Naive thymus-derived CD4-positive, alpha-beta T cell (primary cell): ENCODE results near the gene BIRC6. TPM values are rescaled to one million over a fixed set of nuclear protein-coding genes. Genes with fewer than 3 reads are reported as not detected.

ENCODE experiments used
- ATAC-seq: fragments of 150-1000 bp; cut with Tn5 transposase; 2 replicates; pipeline ENCODE4 v1.10.0; 2021; ENCODE audit warnings: mild to moderate bottlenecking, moderate library complexity
- CTCF ChIA-PET: fragments of 350-600 bp; sonication (Branson Sonifier 250); formaldehyde crosslinking; loops from one replicate; lab custom pipeline; 2021; ENCODE audit warnings: antibody characterized with exemption; lab: Charles Lee
- POLR2A ChIA-PET: fragments of 350-600 bp; sonication (Branson Sonifier 250); formaldehyde crosslinking; loops from one replicate; lab custom pipeline; 2021; ENCODE audit warnings: antibody characterized with exemption, inconsistent platforms; lab: Charles Lee
- DNase-seq, 9 donors: peaks; one replicate each; pipeline versions ENCODE4 v3.0.0 to v3.0.0-alpha.2; 2020 to 2022; ENCODE audit warnings: mixed read lengths in 1 of 9
- H3K27ac ChIP-seq: one replicate; pipeline ENCODE4 v1.7.0; 2013; ENCODE audit warnings: mild to moderate bottlenecking, low read depth, low read length, moderate library complexity
- H3K27me3 ChIP-seq, 2 donors: one replicate each; pipeline ENCODE4 v1.7.0; 2013; ENCODE audit warnings: low read length in 2 of 2, mild to moderate bottlenecking in 2 of 2, moderate library complexity in 2 of 2; ENCODE audit not compliant: control insufficient read depth in 2 of 2, insufficient read depth in 2 of 2
- H3K36me3 ChIP-seq, 3 experiments: 1 replicate in 2 of 3; 2 replicates in 1 of 3; pipeline ENCODE4 v1.7.0; 2013; ENCODE audit warnings: low read length in 3 of 3, mild to moderate bottlenecking in 3 of 3, moderate library complexity in 1 of 3; ENCODE audit not compliant: insufficient read depth in 3 of 3, control insufficient read depth in 2 of 3
- H3K4me1 ChIP-seq, 2 donors: one replicate each; pipeline ENCODE4 v1.7.0; 2013; ENCODE audit warnings: low read length in 2 of 2, mild to moderate bottlenecking in 2 of 2, moderate library complexity in 1 of 2; ENCODE audit not compliant: control insufficient read depth in 2 of 2, insufficient read depth in 2 of 2
- H3K4me3 ChIP-seq: 2 replicates; pipeline ENCODE4 v1.7.0; 2013; ENCODE audit warnings: mild to moderate bottlenecking, low read length
- H3K9me3 ChIP-seq, 3 experiments: 1 replicate in 2 of 3; 2 replicates in 1 of 3; pipeline ENCODE4 v1.7.0; 2013; ENCODE audit warnings: low read length in 3 of 3; ENCODE audit not compliant: control insufficient read depth in 2 of 3
- H3K27ac Mint-ChIP-seq, 9 donors: one replicate each; pipeline ENCODE4 v1.8.0; 2020 to 2022; ENCODE audit warnings: mixed read lengths in 9 of 9, mild to moderate bottlenecking in 8 of 9, moderate library complexity in 5 of 9, inconsistent platforms in 2 of 9
- H3K27me3 Mint-ChIP-seq, 5 donors: one replicate each; pipeline ENCODE4 v1.8.0; 2021 to 2022; ENCODE audit warnings: mixed read lengths in 5 of 5, mild to moderate bottlenecking in 1 of 5
- H3K36me3 Mint-ChIP-seq, 5 donors: one replicate each; pipeline ENCODE4 v1.8.0; 2020 to 2022; ENCODE audit warnings: mixed read lengths in 5 of 5, mild to moderate bottlenecking in 3 of 5, inconsistent platforms in 1 of 5
- H3K4me1 Mint-ChIP-seq, 7 donors: one replicate each; pipeline ENCODE4 v1.8.0; 2020 to 2022; ENCODE audit warnings: mixed read lengths in 7 of 7, mild to moderate bottlenecking in 3 of 7, inconsistent platforms in 1 of 7
- H3K4me3 Mint-ChIP-seq, 10 donors: one replicate each; pipeline ENCODE4 v1.8.0; 2020 to 2022; ENCODE audit warnings: mild to moderate bottlenecking in 10 of 10, mixed read lengths in 10 of 10, moderate library complexity in 6 of 10, inconsistent platforms in 2 of 10
- H3K9me3 Mint-ChIP-seq, 11 donors: one replicate each; pipeline ENCODE4 v1.8.0; 2020 to 2022; ENCODE audit warnings: mixed read lengths in 11 of 11, mild to moderate bottlenecking in 4 of 11, inconsistent platforms in 1 of 11, moderate library complexity in 1 of 11
- intact Hi-C, 2 donors: fragments of 100-400 bp; cut with micrococcal nuclease; formaldehyde crosslinking; loops; one replicate each; pipeline ENCODE4 v1.15.1; 2023
- polyA plus RNA-seq, 2 donors: library from polyadenylated mRNA; unstranded; fragments of 300-500 nt; fragmentation: Illumina TruSeq; gene quantifications; one replicate each; pipeline ENCODE4 v1.2.3, GENCODE V29; 2021
- total RNA-seq, 6 experiments: library from RNA in 5 of 6; stranded (reverse) in 5 of 6; gene quantifications; 1 replicate in 5 of 6; 2 replicates in 1 of 6; pipeline ENCODE4 v1.2.3 and lab custom pipeline; 2021 to 2026

Gene BIRC6
- total and polyA plus RNA-seq, 7 experiments from 2014 or later, result 21.8 to 159 (median 135) TPM

DNA sequence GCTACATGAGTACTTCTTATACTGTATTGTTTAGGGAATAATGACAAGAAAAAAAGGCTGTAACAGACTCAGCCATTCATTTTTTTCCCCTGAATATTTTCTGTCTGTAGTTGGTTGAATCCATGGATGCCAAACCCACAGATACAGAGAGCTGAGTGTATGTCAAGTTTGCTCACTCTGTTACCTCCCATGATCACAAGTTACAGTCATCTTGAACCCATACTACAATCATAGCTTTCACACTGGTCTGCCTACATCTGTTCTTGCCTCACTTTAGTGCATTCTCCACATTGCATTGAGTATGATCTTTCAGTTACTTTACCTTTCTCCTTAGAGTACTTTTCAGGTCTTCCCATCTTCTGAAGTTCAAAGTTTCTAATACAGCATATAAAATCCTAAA is 94.0 kb downstream of the BIRC6 start:
- Mint-ChIP-seq H3K36me3 (peaks cover 12 to 57% (median 29%) of the 10 kb centered on the region in 5 donors), H3K27ac (peak overlapping the region in 2 of 9 donors; percentile 29 to 34), H3K4me3 (no peak overlapping the region), H3K27me3 (no peaks in the 10 kb centered on the region), H3K4me1 (peaks cover 0 to 17% (median 5%) of the 10 kb centered on the region in 7 donors), H3K9me3 (no peaks in the 10 kb centered on the region)
- ChIA-PET CTCF (no interaction called here), POLR2A (no interaction called here)
- Histone ChIP-seq H3K4me3 (no peak overlapping the region), H3K36me3 (peaks cover 5 to 27% (median 6%) of the 10 kb centered on the region in 3 experiments), H3K27ac (no peak overlapping the region), H3K4me1 (no peaks in the 10 kb centered on the region), H3K27me3 (no peaks in the 10 kb centered on the region), H3K9me3 (no peaks in the 10 kb centered on the region)
- no peak for DNase-seq
- intact Hi-C loops, result no loop called here
- ATAC-seq, result no peak

DNA sequence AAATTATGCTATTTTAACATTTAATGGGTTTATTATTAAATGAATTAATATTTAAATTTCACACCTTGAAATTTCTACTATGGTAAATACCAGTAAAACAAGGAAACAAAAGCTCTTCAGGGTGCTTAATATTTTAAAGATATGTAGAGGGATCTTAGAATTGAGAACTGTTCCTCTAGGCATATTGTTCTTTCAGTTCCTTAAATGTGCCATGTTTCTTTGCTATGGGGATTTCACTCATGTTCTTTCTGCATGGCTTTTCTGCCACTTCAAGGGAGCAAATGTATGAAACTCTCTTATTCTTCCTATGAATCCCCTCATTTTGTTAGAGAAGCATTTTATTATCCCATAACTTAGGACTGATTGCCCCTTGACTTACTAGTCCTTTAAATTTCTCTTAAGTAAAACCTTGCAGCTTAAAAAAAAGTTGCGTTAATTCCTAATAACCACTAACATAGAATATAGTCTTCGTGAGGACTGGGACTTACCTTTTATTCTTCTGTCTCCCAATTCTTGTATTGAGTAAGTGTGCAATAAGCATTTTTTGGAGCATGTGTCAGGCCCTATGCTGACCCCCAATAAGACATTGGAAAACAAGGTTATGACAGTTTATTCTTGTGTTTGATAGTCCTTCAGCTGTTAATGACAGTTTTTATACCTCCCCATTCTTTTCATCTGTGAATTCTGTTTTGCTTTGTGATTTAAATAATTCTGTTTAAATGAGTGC is 95.7 kb downstream of the BIRC6 start:
- H3K27ac Mint-ChIP-seq, result peak overlapping the region in 4 of 9 donors; percentile 9 to 51 (median 14)

GRCh38 chr2:32453242-32454062 is 96.6 kb downstream of the BIRC6 start:
- Histone ChIP-seq H3K27me3 (no peaks in the 10 kb centered on the region), H3K36me3 (peaks cover 0 to 21% (median 6%) of the 10 kb centered on the region in 3 experiments), H3K9me3 (no peaks in the 10 kb centered on the region), H3K4me1 (no peaks in the 10 kb centered on the region), H3K27ac (no peak overlapping the region), H3K4me3 (no peak overlapping the region)
- intact Hi-C loops, result no loop called here
- H3K27me3 Mint-ChIP-seq, result no peaks in the 10 kb centered on the region
- H3K27ac Mint-ChIP-seq, result peak overlapping the region in 3 of 9 donors; percentile 9 to 16 (median 12)
- no peak for DNase-seq
- no peak for ATAC-seq
- H3K4me3 Mint-ChIP-seq, result no peak overlapping the region
- H3K9me3 Mint-ChIP-seq, result no peaks in the 10 kb centered on the region
- peaks cover 9 to 71% (median 32%) of the 10 kb centered on the region in 5 donors for H3K36me3 Mint-ChIP-seq
- peaks cover 7 to 33% (median 21%) of the 10 kb centered on the region in 7 donors for H3K4me1 Mint-ChIP-seq
- ChIA-PET CTCF (no interaction called here), POLR2A (no interaction called here)

More for the DNA sequence above, 95.7 kb downstream of the BIRC6 start:
- intact Hi-C loops, result no loop called here
- H3K36me3 ChIP-seq, result peaks cover 0 to 21% (median 6%) of the 10 kb centered on the region in 3 experiments
- peaks cover 0 to 26% (median 15%) of the 10 kb centered on the region in 7 donors for H3K4me1 Mint-ChIP-seq
- ChIA-PET POLR2A (no interaction called here), CTCF (no interaction called here)
- H3K4me3 ChIP-seq, result no peak overlapping the region
- no peaks in the 10 kb centered on the region for H3K9me3 Mint-ChIP-seq
- no peak for DNase-seq
- H3K27ac ChIP-seq, result no peak overlapping the region
- H3K36me3 Mint-ChIP-seq, result peaks cover 9 to 66% (median 32%) of the 10 kb centered on the region in 5 donors
- ATAC-seq, result no peak
- H3K4me3 Mint-ChIP-seq, result no peak overlapping the region
- H3K27me3 ChIP-seq, result no peaks in the 10 kb centered on the region
- no peaks in the 10 kb centered on the region for H3K4me1 ChIP-seq
- H3K9me3 ChIP-seq, result no peaks in the 10 kb centered on the region
- no peaks in the 10 kb centered on the region for H3K27me3 Mint-ChIP-seq

GRCh38 chr2:32455816-32456215 is 99.0 kb downstream of the BIRC6 start:
- H3K9me3 ChIP-seq, result no peaks in the 10 kb centered on the region
- no peak overlapping the region for H3K4me3 ChIP-seq
- peaks cover 0 to 4% (median 0%) of the 10 kb centered on the region in 3 experiments for H3K36me3 ChIP-seq
- H3K27me3 ChIP-seq, result no peaks in the 10 kb centered on the region
- H3K4me1 ChIP-seq, result no peaks in the 10 kb centered on the region
- Mint-ChIP-seq H3K27ac (peak overlapping the region in 3 of 9 donors; percentile 17 to 68 (median 19)), H3K36me3 (peaks cover 8 to 54% (median 25%) of the 10 kb centered on the region in 5 donors), H3K9me3 (no peaks in the 10 kb centered on the region), H3K4me3 (no peak overlapping the region), H3K27me3 (no peaks in the 10 kb centered on the region), H3K4me1 (peaks cover 12 to 39% (median 26%) of the 10 kb centered on the region in 7 donors)
- DNase-seq (no peak), ATAC-seq (no peak)
- CTCF ChIA-PET, result no interaction called here
- POLR2A ChIA-PET, result no interaction called here
- intact Hi-C loops, result no loop called here
- H3K27ac ChIP-seq, result no peak overlapping the region

GRCh38 chr2:32456808-32457207 is 100.0 kb downstream of the BIRC6 start:
- POLR2A ChIA-PET, result interaction anchor here (0.7 kb wide), 1 partner anchor 189 kb away, joined by 3 read pairs; no protein-coding TSS in a partner anchor
- H3K27me3 ChIP-seq, result no peaks in the 10 kb centered on the region
- intact Hi-C loops, result no loop called here
- H3K4me3 ChIP-seq, result no peak overlapping the region
- ATAC-seq (no peak), DNase-seq (no peak)
- H3K27ac Mint-ChIP-seq, result peak overlapping the region in 1 of 9 donors; percentile 58
- no peak overlapping the region for H3K27ac ChIP-seq
- peaks cover 12 to 41% (median 26%) of the 10 kb centered on the region in 7 donors for H3K4me1 Mint-ChIP-seq
- H3K9me3 ChIP-seq, result no peaks in the 10 kb centered on the region
- H3K4me3 Mint-ChIP-seq, result no peak overlapping the region
- H3K4me1 ChIP-seq, result no peaks in the 10 kb centered on the region
- H3K36me3 Mint-ChIP-seq, result peaks cover 5 to 52% (median 22%) of the 10 kb centered on the region in 5 donors
- H3K9me3 Mint-ChIP-seq, result no peaks in the 10 kb centered on the region
- CTCF ChIA-PET, result no interaction called here
- H3K36me3 ChIP-seq, result no peaks in the 10 kb centered on the region
- no peaks in the 10 kb centered on the region for H3K27me3 Mint-ChIP-seq

DNA sequence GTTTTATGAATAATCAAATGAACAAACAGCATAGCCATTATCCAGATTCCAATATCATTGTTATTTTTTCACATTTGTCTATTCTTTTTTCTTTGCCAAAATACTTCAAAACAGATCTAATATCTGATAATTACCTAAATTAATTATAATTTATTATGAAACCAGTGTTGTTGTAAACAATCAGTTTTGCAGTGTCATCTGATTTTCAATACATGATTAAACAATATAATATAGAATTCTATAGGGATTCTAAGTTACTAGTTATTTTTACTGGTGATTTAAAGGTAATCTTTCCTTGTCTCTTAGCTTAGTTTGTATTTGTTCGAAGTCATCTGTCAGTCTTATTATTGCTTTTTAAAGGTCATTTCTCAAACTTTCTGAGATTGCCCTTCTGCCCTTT is 101.0 kb downstream of the BIRC6 start:
- H3K4me3 ChIP-seq, result no peak overlapping the region
- CTCF ChIA-PET, result no interaction called here
- no peaks in the 10 kb centered on the region for H3K4me1 ChIP-seq
- no peaks in the 10 kb centered on the region for H3K9me3 ChIP-seq
- H3K27me3 ChIP-seq, result no peaks in the 10 kb centered on the region
- ATAC-seq (no peak), DNase-seq (no peak)
- peaks cover 12 to 38% (median 26%) of the 10 kb centered on the region in 7 donors for H3K4me1 Mint-ChIP-seq
- no peak overlapping the region for H3K27ac ChIP-seq
- H3K27me3 Mint-ChIP-seq, result no peaks in the 10 kb centered on the region
- H3K27ac Mint-ChIP-seq, result no peak overlapping the region
- POLR2A ChIA-PET, result no interaction called here
- intact Hi-C loops, result no loop called here
- peaks cover 5 to 52% (median 22%) of the 10 kb centered on the region in 5 donors for H3K36me3 Mint-ChIP-seq
- no peak overlapping the region for H3K4me3 Mint-ChIP-seq
- H3K36me3 ChIP-seq, result peaks cover 0 to 4% (median 0%) of the 10 kb centered on the region in 3 experiments
- H3K9me3 Mint-ChIP-seq, result no peaks in the 10 kb centered on the region
